ENCODE data around the gene MCRIP1. TPM values are rescaled to one million over a fixed set of nuclear protein-coding genes. Genes with fewer than 3 reads are reported as not detected.
A peak's percentile ranks its signal among the peaks of the same experiment; 100 is the strongest.

MCRIP1 gene
- total and polyA plus RNA-seq, 2 donors (not counting 1 experiment from before 2014, with no cell fraction given): 69.7 to 84.0 TPM

GRCh38 chr17:81860756-81861568, 27.9 kb upstream of the MCRIP1 start:
- Mint-ChIP-seq H3K27me3 (no peaks in the 10 kb centered on the region), H3K27ac (peak overlapping the region; percentile 96), H3K9me3 (ENCODE audit: insufficient read depth) (no peaks in the 10 kb centered on the region), H3K4me3 (peak overlapping the region; percentile 92), H3K4me1 (peaks cover 32% of the 10 kb centered on the region)
- peak overlapping the region; percentile 60 for H2AFZ ChIP-seq (ENCODE audit: insufficient read depth, low read depth, low read length, poor library complexity, severe bottlenecking)
- H3K9me3 ChIP-seq (ENCODE audit: control extremely low read depth in 1 of 3, control insufficient read depth in 2 of 3, insufficient read depth in 1 of 3, low read length in 2 of 3): no peaks in the 10 kb centered on the region
- peak overlapping the region; percentile 94 to 98 for H3K27ac ChIP-seq (ENCODE audit: low read length in 2 of 2)
- peak overlapping the region; percentile 72 for H3K9ac ChIP-seq (ENCODE audit: low read length)
- H4K20me1 ChIP-seq (ENCODE audit: control insufficient read depth, insufficient read depth, low read length, poor library complexity, severe bottlenecking): peaks cover 40% of the 10 kb centered on the region
- WGBS (ENCODE audit: insufficient coverage): under 1% methylated on average over 74 of the region's 74 CpGs
- ChIA-PET POLR2A (interaction anchor here (0.7 to 2.5 kb wide), 4 partner anchors 9 to 28 kb away, joined by 6 to 15 read pairs (median 8); partner anchors contain the start of genes ARHGDIA and MCRIP1), CTCF (interaction anchor here (0.8 to 1.6 kb wide), 3 partner anchors 9 to 158 kb away, joined by 4 to 7 read pairs (median 4); partner anchors contain the start of genes ARHGDIA and MRPL12)
- TF ChIP-seq CTCF (IDR thresholded peaks at IDR 0.05) (no peak), EZH2 (IDR thresholded peaks at IDR 0.05; ENCODE audit: borderline replicate concordance, insufficient read depth, low read depth, low read length, poor library complexity, severe bottlenecking) (peak; percentile 100)
- intact Hi-C loops (cut with micrococcal nuclease): loop anchor here (1.0 to 10.0 kb wide), 11 partner anchors 10 to 434 kb away; partner anchors contain the start of genes ALYREF, ANAPC11, ARHGDIA and ARL16
- ATAC-seq (ENCODE audit: low read depth) (peak; percentile 89), DNase-seq (peak; percentile 91)
- peak overlapping the region; percentile 80 for H3K4me2 ChIP-seq (replicated peaks; ENCODE audit: low read depth, low read length, poor library complexity, severe bottlenecking)
- H3K27me3 ChIP-seq (replicated peaks in 1 of 4; ENCODE audit: control extremely low read depth in 1 of 4, control insufficient read depth in 3 of 4, insufficient read depth in 4 of 4, low read length in 3 of 4): no peaks in the 10 kb centered on the region
- peaks cover 0 to 15% of the 10 kb centered on the region in 2 experiments for H3K36me3 ChIP-seq (replicated peaks in 1 of 2; ENCODE audit: control extremely low read depth in 1 of 2, control insufficient read depth in 1 of 2, extremely low read depth in 1 of 2, insufficient read depth in 2 of 2, low read length in 1 of 2)
- H3K4me1 ChIP-seq (ENCODE audit: control insufficient read depth in 2 of 2, insufficient read depth in 2 of 2, low read length in 2 of 2): peaks cover 17 to 26% of the 10 kb centered on the region in 2 donors
- peak overlapping the region; percentile 39 to 75 (median 71) for H3K4me3 ChIP-seq (ENCODE audit: control extremely low read depth in 1 of 5, extremely low read depth in 1 of 5, insufficient read depth in 1 of 5, low read depth in 2 of 5, low read length in 4 of 5)
- H3K79me2 ChIP-seq (ENCODE audit: control insufficient read depth, insufficient read depth, low read length): peaks cover 60% of the 10 kb centered on the region

Data from B cell (primary cell).